Measurements from ENCODE around the gene S100B. TPM values are rescaled to one million over a fixed set of nuclear protein-coding genes. Genes with fewer than 3 reads are reported as not detected.

Gene S100B
- total and polyA plus RNA-seq, 9 of the 15 experiments (the other 6 are each of a cell fraction or from before 2014, with no cell fraction given) = not detected

GRCh38 chr21:46641656-46642055 is 36.8 kb upstream of the S100B start:
- Histone ChIP-seq H3K9ac (ENCODE audit: insufficient read depth in 1 of 2, low read depth in 2 of 2, low read length in 2 of 2) (no peak overlapping the region), H3K9me1 (ENCODE audit: control insufficient read depth, insufficient read depth, low read length) (no peaks in the 10 kb centered on the region)

More at GRCh38 chr21:46641656-46642055, 36.8 kb upstream of the S100B start:
- no peaks in the 10 kb centered on the region for H4K20me1 ChIP-seq (replicated peaks; ENCODE audit: control insufficient read depth, insufficient read depth, low read length)
- H3K4me2 ChIP-seq (ENCODE audit: insufficient read depth, low read length) = no peak overlapping the region
- peaks cover 65% of the 10 kb centered on the region for H3K36me3 ChIP-seq (ENCODE audit: control insufficient read depth, insufficient read depth, low read length)
- H3K9me3 ChIP-seq (replicated peaks; ENCODE audit: control insufficient read depth, insufficient read depth, low read depth, low read length) = no peaks in the 10 kb centered on the region
- H3K4me3 ChIP-seq = no peak overlapping the region
- CTCF ChIA-PET (ENCODE audit: low intra/inter-chr PET ratio) = no interaction called here
- intact Hi-C loops (cut with micrococcal nuclease) = no loop called here
- peaks cover 36% of the 10 kb centered on the region for H3K79me2 ChIP-seq (ENCODE audit: control insufficient read depth, insufficient read depth, low read length)
- POLR2A ChIA-PET = no interaction called here
- FAIRE-seq = no peak
- H2AFZ ChIP-seq (ENCODE audit: low read depth, low read length) = no peak overlapping the region
- 82% methylated on average over 6 of the region's 8 CpGs for WGBS (ENCODE audit: insufficient coverage, low coverage, missing lambda C conversion rate)
- TF ChIP-seq, protein P1, sequence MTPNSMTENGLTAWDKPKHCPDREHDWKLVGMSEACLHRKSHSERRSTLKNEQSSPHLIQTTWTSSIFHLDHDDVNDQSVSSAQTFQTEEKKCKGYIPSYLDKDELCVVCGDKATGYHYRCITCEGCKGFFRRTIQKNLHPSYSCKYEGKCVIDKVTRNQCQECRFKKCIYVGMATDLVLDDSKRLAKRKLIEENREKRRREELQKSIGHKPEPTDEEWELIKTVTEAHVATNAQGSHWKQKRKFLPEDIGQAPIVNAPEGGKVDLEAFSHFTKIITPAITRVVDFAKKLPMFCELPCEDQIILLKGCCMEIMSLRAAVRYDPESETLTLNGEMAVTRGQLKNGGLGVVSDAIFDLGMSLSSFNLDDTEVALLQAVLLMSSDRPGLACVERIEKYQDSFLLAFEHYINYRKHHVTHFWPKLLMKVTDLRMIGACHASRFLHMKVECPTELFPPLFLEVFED (CRISPR knock-in tag; conservative IDR thresholded peaks at IDR 0.05) = 0 out of 2 replicates have a peak, but pooled peaks have one; percentile 41
- TF ChIP-seq NR4A1 (CRISPR knock-in tag; IDR thresholded peaks at IDR 0.05) (no peak), NR4A1 (tag; IDR thresholded peaks at IDR 0.05) (no peak)
- no peaks in the 10 kb centered on the region for H3K27me3 ChIP-seq (ENCODE audit: control insufficient read depth in 2 of 2, insufficient read depth in 2 of 2, low read length in 2 of 2)
- BruUV-seq (replicated peaks) = no TSS peak
- no peak for ATAC-seq
- in situ Hi-C loops (cut with MboI) = no loop called here
- no peak overlapping the region for H3K27ac ChIP-seq (ENCODE audit: extremely low read depth, low read depth, low read length)
- no peak for DNase-seq (ENCODE audit: extremely low read depth in 1 of 4, low spot score in 3 of 4)
- H3K4me1 ChIP-seq (replicated peaks in 1 of 2; ENCODE audit: control insufficient read depth in 2 of 2, insufficient read depth in 2 of 2, low read length in 2 of 2) = peaks cover 0 to 17% of the 10 kb centered on the region in 2 experiments; a peak in 2 of 5 replicates

All from K562 (cell line).